Gastrocnemius medialis (tissue), 4 donors: ENCODE results near the gene EXO1. TPM values are rescaled to one million over a fixed set of nuclear protein-coding genes. Genes with fewer than 3 reads are reported as not detected.
"Not testable (repeated sequence)": the region's sequence is repeated elsewhere in the genome, so short reads cannot be mapped to it uniquely, and the experiment has no call there.

Experiments
- ATAC-seq, 2 donors: fragments of 150-250 bp; one replicate each; pipeline ENCODE4 v1.9.1; 2016
- DNase-seq, 2 donors: peaks; one replicate each; pipeline ENCODE4 v3.0.0-alpha.2; 2019
- H3K27ac ChIP-seq, 4 donors: fragments of 200-600 bp; sonication (generic); 1 replicate in 1 of 4; 2 replicates in 3 of 4; pipeline ENCODE4 v1.5.1; 2016 to 2018; ENCODE audit warnings: mild to moderate bottlenecking in 2 of 4, moderate library complexity in 1 of 4
- H3K27me3 ChIP-seq, 3 donors: fragments of 200-600 bp; sonication (generic) in 2 of 3; 1 replicate in 1 of 3; 2 replicates in 2 of 3; pipeline versions ENCODE4 v1.5.1 to v1.6.0; 2016 to 2019; ENCODE audit warnings: mild to moderate bottlenecking in 1 of 3, moderate library complexity in 1 of 3
- H3K36me3 ChIP-seq, 2 donors: fragments of 200-600 bp; sonication (generic) in 1 of 2; one replicate each; pipeline ENCODE4 v1.5.1; 2017 to 2018
- H3K4me1 ChIP-seq, 2 donors: fragments of 200-600 bp; sonication (generic) in 1 of 2; one replicate each; pipeline ENCODE4 v1.5.1; 2016 to 2017; ENCODE audit warnings: mild to moderate bottlenecking in 2 of 2
- H3K4me3 ChIP-seq, 4 donors: fragments of 200-600 bp; sonication (generic) in 3 of 4; 1 replicate in 1 of 4; 2 replicates in 3 of 4; pipeline ENCODE4 v1.5.1; 2016 to 2019; ENCODE audit warnings: mild to moderate bottlenecking in 2 of 4
- H3K9me3 ChIP-seq, 3 donors: fragments of 200-600 bp; sonication (generic) in 2 of 3; 1 replicate in 1 of 3; 2 replicates in 2 of 3; pipeline ENCODE4 v1.5.1; 2016 to 2019
- CTCF ChIP-seq, 5 experiments: fragments of 450-650 bp in 3 of 5; fragments of 200-600 bp in 2 of 5; sonication (generic) in 2 of 5; IDR thresholded peaks in 4 of 5; conservative IDR thresholded peaks in 1 of 5; 1 replicate in 4 of 5; 2 replicates in 1 of 5; pipeline ENCODE4 v1.5.1; 2016 to 2019; ENCODE audit warnings: antibody characterized with exemption in 5 of 5, mild to moderate bottlenecking in 3 of 5, moderate library complexity in 3 of 5
- POLR2A ChIP-seq, 2 donors: fragments of 450-650 bp; IDR thresholded peaks; one replicate each; pipeline ENCODE4 v1.6.1; 2017; ENCODE audit warnings: antibody characterized with exemption in 2 of 2, mild to moderate bottlenecking in 2 of 2, moderate library complexity in 2 of 2
- in situ Hi-C, 4 donors: fragments of 200-750 bp; cut with MboI; loops; one replicate each; pipeline versions ENCODE4 v1.15.0 to v1.8.0; 2017; ENCODE audit warnings: low sequenced_read_pairs in 4 of 4
- intact Hi-C: fragments of 100-400 bp; cut with DNase I; formaldehyde crosslinking; loops from one replicate; pipeline ENCODE4 v1.15.1; 2023; ENCODE audit warnings: low total_unique reads
- total RNA-seq, 4 donors: library from RNA; depleted of rRNA; stranded (reverse); fragments of >200 nt; gene quantifications; one replicate each; pipeline versions ENCODE4 v1.1.0 to v1.2.3, GENCODE V29; 2016

The EXO1 gene
- total RNA-seq = under 1 TPM in 2 of 4 donors, not detected in 2; 0.20 TPM

- no peaks in the 10 kb centered on the region for H3K36me3 ChIP-seq
- ATAC-seq (peak; percentile 97 to 98), DNase-seq (peak; percentile 65 to 73)
- intact Hi-C loops (loop anchor here (1.0 to 5.0 kb wide), 3 partner anchors 206 to 329 kb away; partner anchors contain the start of genes CHML, FH and OPN3), in situ Hi-C loops (loop anchor here (25.0 kb wide), 3 partner anchors 211 to 311 kb away; partner anchors contain the start of genes CHML (in 2 of the 4), OPN3 (in 2 of the 4) and KMO (in 1 of the 4))
- peaks cover 5 to 14% of the 10 kb centered on the region in 2 donors for H3K4me1 ChIP-seq
- H3K27me3 ChIP-seq = no peaks in the 10 kb centered on the region
- TF ChIP-seq CTCF (IDR thresholded peaks at IDR 0.05 in 4 of 5, conservative IDR thresholded peaks at IDR 0.05 in 1 of 5) (peak in 1 of 5 experiments; percentile 10), POLR2A (IDR thresholded peaks at IDR 0.05) (no peak)
- H3K27ac ChIP-seq = peak within 1 kb of the TSS; percentile 96 to 99 (median 97)
- no peaks in the 10 kb centered on the region for H3K9me3 ChIP-seq
- H3K4me3 ChIP-seq = peak within 1 kb of the TSS; percentile 86 to 99 (median 96)
Observed at GRCh38 chr1:241847796-241848685, at the start of gene EXO1. TSS of gene EXO1 (plus strand) at chr1:241848204. CDS start at chr1:241850426, 2,222 bp downstream.

DNA sequence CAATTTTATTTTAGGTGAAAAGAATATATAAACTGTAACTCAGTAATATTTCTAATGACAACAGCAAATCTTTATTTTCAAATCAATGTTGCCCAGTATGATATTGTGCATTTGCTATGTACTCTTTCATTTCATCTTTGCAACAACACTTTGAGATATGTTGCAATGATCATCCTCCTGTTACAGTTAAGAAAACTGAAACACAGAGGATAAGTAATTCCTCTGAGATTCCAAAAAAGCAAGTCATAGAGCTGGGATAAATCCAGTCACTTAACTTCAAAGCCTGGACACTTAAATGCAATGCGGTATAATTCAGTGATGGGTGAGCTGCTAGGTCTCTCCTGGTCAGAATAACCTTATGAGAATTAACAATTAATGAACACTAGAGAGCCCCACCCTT, 48.6 kb upstream of the EXO1 start:
- TF ChIP-seq CTCF (IDR thresholded peaks at IDR 0.05 in 4 of 5, conservative IDR thresholded peaks at IDR 0.05 in 1 of 5) (no peak), POLR2A (IDR thresholded peaks at IDR 0.05) (no peak)
- H3K36me3 ChIP-seq = no peaks in the 10 kb centered on the region
- H3K4me3 ChIP-seq = no peak overlapping the region
- no peak for ATAC-seq
- H3K27ac ChIP-seq = no peak overlapping the region
- H3K27me3 ChIP-seq = no peaks in the 10 kb centered on the region
- intact Hi-C loops = no loop called here
- no peaks in the 10 kb centered on the region for H3K9me3 ChIP-seq
- DNase-seq = no peak
- H3K4me1 ChIP-seq = no peaks in the 10 kb centered on the region
- in situ Hi-C loops = no loop called here

- Histone ChIP-seq H3K27ac (no peak overlapping the region), H3K4me3 (no peak overlapping the region), H3K9me3 (no peaks in the 10 kb centered on the region), H3K27me3 (no peaks in the 10 kb centered on the region), H3K36me3 (no peaks in the 10 kb centered on the region), H3K4me1 (no peaks in the 10 kb centered on the region)
- no peak for DNase-seq
- ATAC-seq = no peak
- in situ Hi-C loops = no loop called here
- intact Hi-C loops = no loop called here
- TF ChIP-seq CTCF (IDR thresholded peaks at IDR 0.05 in 4 of 5, conservative IDR thresholded peaks at IDR 0.05 in 1 of 5) = no peak
- TF ChIP-seq POLR2A (IDR thresholded peaks at IDR 0.05) = no peak
Observed at GRCh38 chr1:241800640-241801039, 47.4 kb upstream of the EXO1 start.

GRCh38 chr1:241802863-241803262, 45.1 kb upstream of the EXO1 start:
- DNase-seq (no peak), ATAC-seq (no peak)
- Histone ChIP-seq H3K27me3 (no peaks in the 10 kb centered on the region), H3K4me3 (no peak overlapping the region), H3K36me3 (no peaks in the 10 kb centered on the region), H3K27ac (no peak overlapping the region), H3K4me1 (no peaks in the 10 kb centered on the region), H3K9me3 (no peaks in the 10 kb centered on the region)
- in situ Hi-C loops = no loop called here
- TF ChIP-seq CTCF (IDR thresholded peaks at IDR 0.05 in 4 of 5, conservative IDR thresholded peaks at IDR 0.05 in 1 of 5) (no peak), POLR2A (IDR thresholded peaks at IDR 0.05) (no peak)
- intact Hi-C loops = no loop called here

- H3K9me3 ChIP-seq, H3K4me1 ChIP-seq, H3K27me3 ChIP-seq, H3K4me3 ChIP-seq, DNase-seq, H3K36me3 ChIP-seq, intact Hi-C loops, in situ Hi-C loops, H3K27ac ChIP-seq, ATAC-seq: not testable (repeated sequence)
Observed at GRCh38 chr1:241804706-241805105, 43.3 kb upstream of the EXO1 start.
